ENCODE measurements around the gene ORC1. TPM values are rescaled to one million over a fixed set of nuclear protein-coding genes. Genes with fewer than 3 reads are reported as not detected.

Gene ORC1
- total RNA-seq, 1 experiment from 2014 or later, result 45.2 TPM

GRCh38 chr1:52404116-52404974 is at the start of gene ORC1, which contains the start of gene PRPF38A (continued):
- TF ChIP-seq PRDM15 (CRISPR knock-in tag; IDR thresholded peaks at IDR 0.05) (no peak), ZNF219 (CRISPR knock-in tag; IDR thresholded peaks at IDR 0.05; ENCODE audit: borderline replicate concordance) (no peak), GRHL2 (CRISPR knock-in tag; IDR thresholded peaks at IDR 0.05; ENCODE audit: insufficient replicate concordance, severe bottlenecking) (no peak), FOXJ3 (CRISPR knock-in tag; IDR thresholded peaks at IDR 0.05; ENCODE audit: borderline replicate concordance) (no peak), EMX1 (CRISPR knock-in tag; IDR thresholded peaks at IDR 0.05) (no peak), GABPB1 (CRISPR knock-in tag; IDR thresholded peaks at IDR 0.05) (peak; percentile 75), SP1 (CRISPR knock-in tag; conservative IDR thresholded peaks at IDR 0.05) (peak; percentile 96), MYBL2 (CRISPR knock-in tag; IDR thresholded peaks at IDR 0.05) (no peak), CDX4 (CRISPR knock-in tag; IDR thresholded peaks at IDR 0.05; ENCODE audit: borderline replicate concordance) (no peak), ZNF671 (CRISPR knock-in tag; IDR thresholded peaks at IDR 0.05) (no peak), ZNF416 (CRISPR knock-in tag; IDR thresholded peaks at IDR 0.05) (no peak), ATF2 (CRISPR knock-in tag; IDR thresholded peaks at IDR 0.05; ENCODE audit: borderline replicate concordance, low read depth) (no peak), MXD4 (CRISPR knock-in tag; IDR thresholded peaks at IDR 0.05; ENCODE audit: borderline replicate concordance) (no peak), ZNF532 (CRISPR knock-in tag; IDR thresholded peaks at IDR 0.05; ENCODE audit: borderline replicate concordance) (no peak), MAX (CRISPR knock-in tag; IDR thresholded peaks at IDR 0.05) (no peak; the same call in 1 of the 2 replicates), ZNF423 (CRISPR knock-in tag; IDR thresholded peaks at IDR 0.05) (no peak), FOXP4 (CRISPR knock-in tag; IDR thresholded peaks at IDR 0.05) (peak; percentile 12; the same call in 1 of the 2 replicates), ZNF138 (CRISPR knock-in tag; conservative IDR thresholded peaks at IDR 0.05) (no peak), ETV6 (CRISPR knock-in tag; IDR thresholded peaks at IDR 0.05) (peak; percentile 78; the same call in 1 of the 2 replicates), CTCF (IDR thresholded peaks at IDR 0.05) (no peak), NFYB (CRISPR knock-in tag; conservative IDR thresholded peaks at IDR 0.05; ENCODE audit: low read depth) (0 out of 2 replicates have a peak, but pooled peaks have one; percentile 14), IRF2 (CRISPR knock-in tag; IDR thresholded peaks at IDR 0.05; ENCODE audit: borderline replicate concordance, low read depth) (no peak), MLX (CRISPR knock-in tag; IDR thresholded peaks at IDR 0.05) (no peak), NFE2L1 (CRISPR knock-in tag; IDR thresholded peaks at IDR 0.05) (no peak)

Data from WTC11 (cell line).